Sigmoid colon (tissue), 7 donors: ENCODE measurements around the gene SSR4. TPM values are rescaled to one million over a fixed set of nuclear protein-coding genes. Genes with fewer than 3 reads are reported as not detected.

Experiments
- DNase-seq: peaks from one replicate; pipeline ENCODE4 v3.0.0-alpha.2; 2019
- H3K27ac ChIP-seq, 4 donors: fragments of 200-600 bp; sonication (generic); one replicate each; pipeline ENCODE4 v1.5.1; 2016 to 2019; ENCODE audit warnings: mild to moderate bottlenecking in 1 of 4
- H3K27me3 ChIP-seq, 3 donors: fragments of 200-600 bp; sonication (generic); one replicate each; pipeline ENCODE4 v1.5.1; 2019; ENCODE audit warnings: mild to moderate bottlenecking in 1 of 3
- H3K36me3 ChIP-seq, 4 donors: fragments of 200-600 bp; sonication (generic); one replicate each; pipeline ENCODE4 v1.5.1; 2016 to 2019
- H3K4me1 ChIP-seq, 4 donors: fragments of 200-600 bp; sonication (generic); one replicate each; pipeline ENCODE4 v1.5.1; 2017 to 2019
- H3K4me3 ChIP-seq, 4 donors: fragments of 200-600 bp; sonication (generic); one replicate each; pipeline ENCODE4 v1.5.1; 2017 to 2019; ENCODE audit warnings: mild to moderate bottlenecking in 2 of 4, moderate library complexity in 1 of 4
- H3K9me3 ChIP-seq, 4 donors: fragments of 200-600 bp in 3 of 4; sonication (generic) in 3 of 4; one replicate each; pipeline versions ENCODE4 v1.5.1 to v1.6.1; 2013 to 2019
- CTCF ChIP-seq, 4 experiments: fragments of 450-650 bp in 3 of 4; fragments of 200-600 bp in 1 of 4; IDR thresholded peaks; one replicate each; pipeline ENCODE4 v1.5.1; 2016 to 2019; ENCODE audit warnings: antibody characterized with exemption in 4 of 4, mild to moderate bottlenecking in 3 of 4, moderate library complexity in 2 of 4
- EP300 ChIP-seq, 4 donors: sonication (generic); formaldehyde crosslinking; IDR thresholded peaks; one replicate each; pipeline ENCODE4 v1.6.1; 2017; ENCODE audit warnings: antibody characterized with exemption in 4 of 4
- POLR2A ChIP-seq, 2 donors: fragments of 450-650 bp; IDR thresholded peaks; one replicate each; pipeline ENCODE4 v1.6.1; 2016; ENCODE audit warnings: antibody characterized with exemption in 2 of 2, mild to moderate bottlenecking in 2 of 2, moderate library complexity in 2 of 2
- POLR2AphosphoS5 ChIP-seq, 4 donors: sonication (generic); formaldehyde crosslinking; IDR thresholded peaks; one replicate each; pipeline ENCODE4 v1.6.1; 2017; ENCODE audit warnings: antibody characterized with exemption in 4 of 4
- WGBS, 2 donors: extraction: QIAGEN DNeasy Blood & Tissue Kit; methylation state at CpG; one replicate each; pipeline ENCODE4 v1.1.7; 2013; 5-methylcytosine and 5-hydroxymethylcytosine counted together
- intact Hi-C: fragments of 100-400 bp; cut with DNase I; formaldehyde crosslinking; loops from one replicate; pipeline ENCODE4 v1.15.1; 2023
- polyA plus RNA-seq, 3 donors: library from polyadenylated mRNA; stranded (reverse); fragments of 200-250 nt; gene quantifications; one replicate each; pipeline ENCODE4 v1.2.3, GENCODE V29; 2013
- total RNA-seq, 4 donors: library from RNA; depleted of rRNA; stranded (reverse); fragments of >200 nt; gene quantifications; one replicate each; pipeline ENCODE4 v1.1.0, GENCODE V29; 2016
- donor health status: healthy with polysubstance abuse.
- donor health status: Bipolar disorder and iron deficiency.
- donor health status: healthy.

Gene SSR4
- total and polyA plus RNA-seq, 7 donors: 143 to 494 (median 177) TPM

DNA sequence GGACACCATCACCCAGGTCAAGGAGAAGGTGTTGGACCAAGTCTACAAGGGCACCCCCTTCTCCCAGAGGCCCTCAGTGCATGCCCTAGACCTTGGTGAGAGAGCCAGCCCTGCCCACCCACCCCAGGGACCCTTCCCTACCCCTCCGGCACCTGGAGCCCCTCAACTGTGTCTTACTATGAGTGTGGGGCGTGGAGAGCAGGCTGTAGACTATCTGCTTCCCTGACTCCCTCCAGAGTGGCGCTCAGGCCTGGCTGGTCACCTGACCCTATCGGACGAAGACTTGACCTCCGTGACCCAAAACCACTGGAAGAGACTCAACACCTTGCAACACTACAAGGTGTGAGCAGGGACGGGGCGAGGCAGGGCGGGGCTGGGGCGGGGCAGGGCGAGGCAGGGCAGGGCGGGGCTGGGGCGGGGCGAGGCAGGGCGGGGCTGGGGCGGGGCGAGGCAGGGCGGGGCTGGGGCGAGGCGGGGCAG is 18.3 kb upstream of the SSR4 start:
- Histone ChIP-seq H3K9me3 (no peaks in the 10 kb centered on the region), H3K27me3 (peaks cover 0 to 3% (median 0%) of the 10 kb centered on the region in 3 donors), H3K4me3 (no peak overlapping the region), H3K4me1 (peaks cover 0 to 15% (median 13%) of the 10 kb centered on the region in 4 donors), H3K27ac (no peak overlapping the region), H3K36me3 (peaks cover 0 to 39% (median 9%) of the 10 kb centered on the region in 4 donors)
- intact Hi-C loops: no loop called here
- DNase-seq: no peak
- 60 to 81% methylated on average over 13 to 15 of the region's 20 CpGs for WGBS, 2 donors
- TF ChIP-seq CTCF (IDR thresholded peaks at IDR 0.05): no peak
- no peak for TF ChIP-seq POLR2A (IDR thresholded peaks at IDR 0.05)
- no peak for TF ChIP-seq EP300 (IDR thresholded peaks at IDR 0.05)
- TF ChIP-seq POLR2AphosphoS5 (IDR thresholded peaks at IDR 0.05): no peak

DNA sequence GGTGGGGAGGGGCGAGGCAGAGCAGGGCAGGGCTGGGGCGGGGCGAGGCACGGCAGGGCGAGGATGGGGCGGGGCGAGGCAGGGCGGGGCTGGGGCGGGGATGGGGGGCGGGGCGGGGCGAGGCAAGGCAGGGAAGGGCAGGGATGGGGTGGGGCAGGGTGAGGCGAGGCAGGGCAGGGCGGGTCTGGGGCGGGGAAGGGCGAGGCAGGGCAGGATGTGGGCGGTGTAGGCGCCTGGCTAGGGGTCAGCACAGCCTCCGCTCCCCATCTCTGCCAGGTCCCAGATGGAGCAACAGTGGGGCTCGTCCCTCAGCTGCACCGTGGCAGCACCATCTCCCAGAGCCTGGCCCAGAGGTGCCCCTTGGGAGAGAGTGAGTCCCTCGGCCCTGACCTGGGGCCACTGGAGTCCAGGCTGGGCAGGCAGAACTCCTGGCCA is 17.8 kb upstream of the SSR4 start:
- Histone ChIP-seq H3K27me3 (peaks cover 0 to 3% (median 0%) of the 10 kb centered on the region in 3 donors), H3K4me1 (peaks cover 0 to 19% (median 18%) of the 10 kb centered on the region in 4 donors), H3K9me3 (no peaks in the 10 kb centered on the region), H3K4me3 (no peak overlapping the region), H3K36me3 (peaks cover 0 to 34% (median 9%) of the 10 kb centered on the region in 4 donors), H3K27ac (no peak overlapping the region)
- peak; percentile 36 for DNase-seq
- intact Hi-C loops: no loop called here
- 45 to 83% methylated on average over 17 to 21 of the region's 22 CpGs for WGBS, 2 donors
- no peak for TF ChIP-seq POLR2AphosphoS5 (IDR thresholded peaks at IDR 0.05)
- no peak for TF ChIP-seq POLR2A (IDR thresholded peaks at IDR 0.05)
- no peak for TF ChIP-seq EP300 (IDR thresholded peaks at IDR 0.05)
- TF ChIP-seq CTCF (IDR thresholded peaks at IDR 0.05): no peak

DNA sequence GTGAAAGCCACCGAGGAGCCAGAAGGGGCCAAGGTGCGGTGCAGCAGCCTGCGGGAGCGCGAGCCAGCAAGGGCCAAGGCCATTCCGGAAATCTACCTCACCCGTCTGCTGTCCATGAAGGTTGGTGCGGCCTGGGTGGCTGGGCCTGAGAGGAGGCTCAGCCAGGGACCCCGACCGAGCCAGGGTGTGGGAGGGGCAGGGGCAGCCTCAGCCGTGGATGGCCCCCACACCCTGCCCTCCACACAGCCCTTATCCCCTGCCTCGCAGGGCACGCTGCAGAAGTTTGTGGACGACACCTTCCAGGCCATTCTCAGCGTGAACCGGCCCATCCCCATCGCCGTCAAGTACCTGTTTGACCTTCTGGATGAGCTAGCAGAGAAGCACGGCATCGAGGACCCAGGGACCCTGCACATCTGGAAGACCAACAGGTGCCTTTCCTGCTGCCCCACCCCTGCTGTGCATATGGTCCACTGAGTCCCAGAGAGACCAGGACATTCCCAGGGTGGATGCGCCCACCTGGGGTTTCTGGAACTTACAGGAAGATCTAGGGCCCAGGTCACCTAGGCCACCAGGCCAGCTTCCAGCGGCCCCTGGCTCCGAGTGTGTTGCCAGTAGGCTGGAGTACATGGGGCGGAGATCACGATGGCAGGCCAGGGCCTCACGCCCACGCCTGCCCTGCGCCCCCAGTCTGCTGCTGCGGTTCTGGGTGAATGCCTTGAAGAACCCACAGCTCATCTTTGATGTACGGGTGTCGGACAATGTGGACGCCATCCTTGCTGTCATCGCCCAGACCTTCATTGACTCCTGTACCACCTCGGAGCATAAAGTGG is 17.0 kb upstream of the SSR4 start:
- TF ChIP-seq CTCF (IDR thresholded peaks at IDR 0.05) (no peak), POLR2A (IDR thresholded peaks at IDR 0.05) (no peak), EP300 (IDR thresholded peaks at IDR 0.05) (no peak), POLR2AphosphoS5 (IDR thresholded peaks at IDR 0.05) (no peak)
- DNase-seq: no peak
- intact Hi-C loops: no loop called here
- Histone ChIP-seq H3K27me3 (peaks cover 0 to 3% (median 0%) of the 10 kb centered on the region in 3 donors), H3K9me3 (no peaks in the 10 kb centered on the region), H3K27ac (no peak overlapping the region), H3K4me3 (no peak overlapping the region), H3K4me1 (peaks cover 0 to 28% (median 26%) of the 10 kb centered on the region in 4 donors), H3K36me3 (peaks cover 0 to 28% (median 9%) of the 10 kb centered on the region in 4 donors)
- WGBS, 2 donors: 77 to 87% methylated on average over 34 of the region's 34 CpGs

- H3K4me3 ChIP-seq: no peak overlapping the region
- DNase-seq: no peak
- intact Hi-C loops: no loop called here
- no peak overlapping the region for H3K27ac ChIP-seq
- WGBS, 2 donors: 55 to 66% methylated on average over 17 of the region's 17 CpGs
- peaks cover 0 to 3% (median 0%) of the 10 kb centered on the region in 3 donors for H3K27me3 ChIP-seq
- peaks cover 0 to 24% (median 9%) of the 10 kb centered on the region in 4 donors for H3K36me3 ChIP-seq
- H3K4me1 ChIP-seq: peaks cover 0 to 32% (median 29%) of the 10 kb centered on the region in 4 donors
- TF ChIP-seq POLR2AphosphoS5 (IDR thresholded peaks at IDR 0.05) (no peak), POLR2A (IDR thresholded peaks at IDR 0.05) (no peak), EP300 (IDR thresholded peaks at IDR 0.05) (no peak), CTCF (IDR thresholded peaks at IDR 0.05) (no peak)
- H3K9me3 ChIP-seq: no peaks in the 10 kb centered on the region
Observed at GRCh38 chrX:153778181-153778580, 16.3 kb upstream of the SSR4 start.
